Calu3 (cell line): Measurements from ENCODE around the gene LRG1. TPM values are rescaled to one million over a fixed set of nuclear protein-coding genes. Genes with fewer than 3 reads are reported as not detected.

Source experiments
- BruUV-seq: library from RNA; stranded (reverse); fragments of 400-500 nt; replicated peaks from 2 replicates; lab custom pipeline; 2021; lab: Mats Ljungman, UMichigan
- CTCF ChIA-PET: fragments of 300-600 bp; sonication (Branson Sonifier 250); formaldehyde crosslinking; loops from one replicate; lab custom pipeline; 2022; ENCODE audit warnings: antibody characterized with exemption; lab: Charles Lee
- DNase-seq: peaks from one replicate; pipeline ENCODE4 v3.0.0; 2022
- H3K27ac Mint-ChIP-seq: one replicate; pipeline ENCODE4 v1.8.0; 2022; ENCODE audit warnings: mixed read lengths; ENCODE audit not compliant: unreplicated experiment
- H3K27me3 Mint-ChIP-seq: one replicate; pipeline ENCODE4 v1.8.0; 2022; ENCODE audit warnings: mixed read lengths; ENCODE audit not compliant: unreplicated experiment
- H3K36me3 Mint-ChIP-seq: one replicate; pipeline ENCODE4 v1.8.0; 2022; ENCODE audit warnings: mild to moderate bottlenecking, moderate library complexity, mixed read lengths; ENCODE audit not compliant: insufficient read depth, unreplicated experiment
- H3K4me1 Mint-ChIP-seq: one replicate; pipeline ENCODE4 v1.8.0; 2022; ENCODE audit warnings: mild to moderate bottlenecking, low read depth, mixed read lengths; ENCODE audit not compliant: unreplicated experiment
- H3K4me3 Mint-ChIP-seq: one replicate; pipeline ENCODE4 v1.8.0; 2022; ENCODE audit warnings: mild to moderate bottlenecking, low read depth, moderate library complexity, mixed read lengths; ENCODE audit not compliant: unreplicated experiment
- H3K9me3 Mint-ChIP-seq: one replicate; pipeline ENCODE4 v1.8.0; 2022; ENCODE audit warnings: low read depth, mixed read lengths; ENCODE audit not compliant: unreplicated experiment
- CTCF ChIP-seq: fragments of 200-600 bp; IDR thresholded peaks from one replicate; pipeline ENCODE4 v1.8.0; 2022; ENCODE audit warnings: antibody characterized with exemption; ENCODE audit not compliant: unreplicated experiment
- intact Hi-C: fragments of 100-400 bp; cut with micrococcal nuclease; formaldehyde crosslinking; loops from one replicate; pipeline ENCODE4 v1.10.0; 2022; ENCODE audit not compliant: unreplicated experiment
- total RNA-seq: library from RNA; stranded (reverse); gene quantifications from 2 replicates; pipeline ENCODE4 v1.2.3, GENCODE V29; 2022

Gene LRG1
- total RNA-seq, 1 experiment from 2014 or later, result 28.5 TPM

- Mint-ChIP-seq H3K9me3 (no peaks in the 10 kb centered on the region), H3K27me3 (no peaks in the 10 kb centered on the region), H3K4me3 (no peak overlapping the region), H3K4me1 (peaks cover 18% of the 10 kb centered on the region), H3K27ac (no peak overlapping the region), H3K36me3 (no peaks in the 10 kb centered on the region)
- intact Hi-C loops, result no loop called here
- no TSS peak for BruUV-seq
- no peak for TF ChIP-seq CTCF
- CTCF ChIA-PET, result interaction anchor here (0.6 kb wide), 1 partner anchor 1544 kb away, joined by 3 read pairs; the partner anchor contains the start of gene TLE6
- DNase-seq, result no peak
Measured at GRCh38 chr19:4521170-4521887, 18.5 kb downstream of the LRG1 start.

DNA sequence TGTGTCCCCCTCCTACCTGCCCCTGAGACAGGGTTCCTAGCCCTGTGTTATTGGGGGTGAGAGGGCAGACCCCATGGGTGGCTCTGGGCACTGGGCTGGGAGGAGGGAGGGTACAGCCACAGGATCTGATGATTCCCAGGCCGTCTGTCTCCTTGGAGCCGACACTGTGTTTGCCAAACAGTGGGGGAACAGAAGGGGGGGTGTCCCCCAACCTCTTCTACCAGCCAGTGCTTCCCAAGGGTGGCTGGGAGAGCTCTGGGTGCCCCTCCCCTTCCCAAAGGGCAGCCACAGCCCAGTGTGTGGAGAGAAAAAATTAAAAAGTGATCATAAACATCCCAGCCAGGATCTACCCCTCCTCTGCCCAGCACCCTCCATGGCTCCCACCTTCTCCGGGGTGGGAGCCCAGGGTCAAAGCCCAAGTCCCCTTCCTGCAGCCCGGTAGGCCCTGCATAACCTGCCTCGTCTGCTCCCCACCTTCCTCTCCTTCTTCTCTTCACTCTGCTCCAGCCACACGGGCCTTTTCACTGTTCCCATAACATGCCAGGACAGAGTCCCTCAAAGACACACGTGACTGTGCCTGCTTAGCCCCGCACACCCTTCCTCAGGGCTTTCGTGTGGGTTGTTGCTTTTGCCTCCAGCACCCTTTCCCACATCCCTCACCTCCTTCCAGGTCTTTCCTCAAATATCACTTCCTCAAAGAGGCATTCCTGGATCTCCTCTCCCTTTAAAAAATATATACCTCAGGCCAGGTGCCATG is 20.1 kb downstream of the LRG1 start:
- DNase-seq, result no peak
- no peak for TF ChIP-seq CTCF
- Mint-ChIP-seq H3K27me3 (no peaks in the 10 kb centered on the region), H3K9me3 (no peaks in the 10 kb centered on the region), H3K4me1 (peaks cover 18% of the 10 kb centered on the region), H3K27ac (no peak overlapping the region), H3K4me3 (no peak overlapping the region), H3K36me3 (no peaks in the 10 kb centered on the region)
- BruUV-seq, result no TSS peak
- intact Hi-C loops, result no loop called here
- CTCF ChIA-PET, result no interaction called here

GRCh38 chr19:4519172-4519496 is 20.7 kb downstream of the LRG1 start:
- no peak for DNase-seq
- no peak overlapping the region for H3K4me3 Mint-ChIP-seq
- intact Hi-C loops, result no loop called here
- H3K4me1 Mint-ChIP-seq, result peaks cover 18% of the 10 kb centered on the region
- H3K36me3 Mint-ChIP-seq, result no peaks in the 10 kb centered on the region
- no peaks in the 10 kb centered on the region for H3K27me3 Mint-ChIP-seq
- TF ChIP-seq CTCF, result no peak
- BruUV-seq, result no TSS peak
- CTCF ChIA-PET, result no interaction called here
- no peak overlapping the region for H3K27ac Mint-ChIP-seq
- no peaks in the 10 kb centered on the region for H3K9me3 Mint-ChIP-seq

DNA sequence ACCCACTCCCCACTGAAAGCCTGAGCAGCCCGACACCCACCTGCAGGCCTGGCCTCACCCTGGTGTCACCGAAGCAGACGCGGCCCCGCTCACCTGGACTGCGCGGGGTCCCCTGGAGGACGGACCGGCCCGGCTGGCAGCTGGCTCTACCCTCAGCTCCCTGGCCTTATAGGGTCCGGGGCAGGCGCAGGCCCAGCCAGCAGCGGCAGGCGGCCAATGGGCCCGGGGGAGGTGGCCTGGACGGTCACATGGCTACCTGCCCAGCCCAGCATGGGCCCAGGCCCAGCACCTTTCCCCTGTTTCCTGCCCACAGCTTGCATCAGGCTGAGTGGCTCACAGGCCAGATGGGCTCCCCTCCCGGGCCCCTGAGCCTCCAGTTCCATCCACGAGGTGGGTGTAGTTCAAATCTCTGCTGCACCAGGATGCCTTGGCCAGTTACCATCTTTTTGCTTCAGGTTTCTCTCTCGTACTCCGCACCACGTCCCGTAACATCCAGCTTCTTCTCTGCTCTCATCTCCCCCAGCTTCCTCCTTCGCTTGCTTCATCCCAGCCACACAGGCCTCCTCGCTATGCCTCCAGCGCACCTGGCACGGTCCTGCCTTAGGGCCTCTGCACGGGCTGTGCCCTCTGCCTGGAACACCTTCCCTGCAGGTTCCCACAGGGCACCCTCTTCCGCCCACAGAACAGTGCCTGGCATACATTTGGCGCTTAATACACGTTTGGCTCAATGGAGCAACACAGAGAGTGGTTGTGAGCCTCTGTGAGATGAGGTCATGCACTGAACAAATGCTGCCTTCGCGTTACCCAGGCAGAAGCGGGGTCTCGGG is 21.3 kb downstream of the LRG1 start, which contains the start of gene PLIN4:
Gene PLIN4, minus strand, starts transcription at position 142 of the 827 bp plus-strand sequence. CDS start 214 bp downstream, outside the sequence.
- no peak for DNase-seq
- no peak for TF ChIP-seq CTCF
- H3K4me1 Mint-ChIP-seq, result peaks cover 18% of the 10 kb centered on the region
- BruUV-seq, result no TSS peak
- CTCF ChIA-PET, result no interaction called here
- no peaks in the 10 kb centered on the region for H3K9me3 Mint-ChIP-seq
- no peak within 1 kb of the TSS for H3K4me3 Mint-ChIP-seq
- H3K27me3 Mint-ChIP-seq, result no peaks in the 10 kb centered on the region
- no peak within 1 kb of the TSS for H3K27ac Mint-ChIP-seq
- no peaks in the 10 kb centered on the region for H3K36me3 Mint-ChIP-seq
- intact Hi-C loops, result no loop called here
